Hepatic stellate cell (primary cell): Measurements from ENCODE around the gene COL21A1.
"Not testable (repeated sequence)": the region's sequence is repeated elsewhere in the genome, so short reads cannot be mapped to it uniquely, and the experiment has no call there.

Experiments
- DNase-seq: peaks from one replicate; pipeline ENCODE4 v3.0.0; 2011; ENCODE audit warnings: low spot score

The COL21A1 gene

GRCh38 chr6:56047931-56048540 is 199.3 kb downstream of the COL21A1 start:
- DNase-seq: no peak

DNA sequence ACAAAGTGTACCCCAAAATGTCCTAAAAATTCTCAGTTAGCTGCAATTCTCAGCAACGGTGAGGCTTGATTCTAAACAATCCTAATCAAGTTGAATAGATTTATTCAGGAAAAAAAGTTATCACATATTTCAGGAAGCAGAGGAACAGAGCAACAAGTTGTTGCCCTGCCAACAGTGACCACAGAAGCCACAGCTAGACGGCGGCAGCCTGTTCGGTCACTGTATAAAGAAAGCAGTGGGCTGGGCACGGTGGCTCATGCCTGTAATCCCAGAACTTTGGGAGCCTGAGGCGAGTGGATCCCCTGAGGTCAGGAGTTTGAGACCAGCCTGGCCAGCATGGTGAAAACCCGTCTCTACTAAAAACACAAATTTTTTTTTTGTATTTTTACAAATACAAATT is 200.8 kb downstream of the COL21A1 start:
- DNase-seq: no peak

DNA sequence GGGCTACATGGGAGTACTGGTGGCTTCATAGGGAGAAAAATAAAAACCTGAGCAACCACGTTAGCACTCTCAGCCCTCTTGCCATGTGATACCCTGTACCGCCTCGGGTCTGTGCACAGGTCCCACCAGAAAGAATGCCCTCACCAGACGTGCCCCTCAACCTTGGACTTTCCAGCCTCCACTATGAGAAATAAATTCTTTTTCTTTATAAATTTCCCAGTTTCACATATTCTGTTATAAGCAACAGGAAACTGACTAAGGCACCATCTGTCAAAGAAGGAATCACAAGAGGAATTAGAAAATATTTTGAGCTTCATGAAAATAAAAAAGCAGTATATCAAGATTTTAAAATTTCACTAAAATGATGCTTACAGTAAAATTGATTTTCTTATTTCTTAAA is 203.6 kb downstream of the COL21A1 start:
- DNase-seq: no peak

DNA sequence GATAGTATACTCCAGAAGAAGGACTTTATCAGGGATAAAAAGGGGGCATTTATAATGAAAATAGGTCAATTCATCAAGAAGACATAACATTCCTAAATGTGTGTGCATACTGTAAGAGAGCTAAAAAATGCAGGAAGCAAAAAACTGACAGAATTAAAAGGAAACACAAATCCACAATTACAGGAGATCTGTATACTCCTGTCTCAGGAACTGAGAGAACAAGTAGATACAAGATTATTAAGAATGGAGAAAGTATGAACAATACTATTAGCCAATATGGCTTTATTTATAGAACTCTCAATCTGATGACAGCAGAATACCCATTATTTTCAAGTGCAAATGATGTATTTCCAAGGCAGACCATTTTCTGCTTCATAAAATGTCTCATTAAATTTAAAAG is 204.3 kb downstream of the COL21A1 start:
- DNase-seq: no peak

DNA sequence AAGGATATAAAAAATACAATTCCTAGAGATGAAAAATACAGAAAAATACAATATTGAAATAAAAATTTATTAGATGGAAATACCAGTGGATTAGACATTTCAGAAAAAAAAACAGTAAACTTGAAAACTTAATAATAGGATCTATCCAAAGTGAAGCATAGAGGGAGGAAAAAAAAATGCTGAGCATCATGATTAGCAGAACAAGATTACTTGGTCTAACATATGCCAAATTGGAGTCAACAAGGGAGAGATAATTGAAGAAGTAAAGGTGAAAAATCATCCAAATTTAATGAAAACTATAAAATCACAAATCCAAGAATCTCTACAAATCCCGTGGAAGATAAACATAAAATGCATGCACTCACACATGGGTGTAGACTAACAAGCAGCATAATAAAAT is 205.8 kb downstream of the COL21A1 start:
- no peak for DNase-seq

DNA sequence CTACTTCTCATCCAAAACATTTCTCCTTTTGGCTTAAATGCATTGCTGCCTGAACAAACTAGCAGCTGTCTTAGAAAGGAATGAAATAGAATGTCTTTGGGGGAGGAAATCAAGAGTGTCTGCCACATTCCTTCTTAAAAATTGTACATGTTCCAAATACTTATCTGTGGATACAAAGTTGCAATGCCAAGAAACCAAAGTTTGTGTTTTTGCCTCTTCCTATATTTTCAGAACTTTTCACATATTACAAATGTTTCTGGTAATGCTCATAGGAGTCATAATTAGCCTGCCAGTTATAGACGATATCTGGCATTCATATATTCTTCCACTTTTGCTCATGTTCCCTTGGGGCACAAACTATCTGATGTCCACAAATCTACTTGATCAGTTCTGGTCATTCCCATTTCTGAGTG is 206.5 kb downstream of the COL21A1 start:
- no peak for DNase-seq

DNA sequence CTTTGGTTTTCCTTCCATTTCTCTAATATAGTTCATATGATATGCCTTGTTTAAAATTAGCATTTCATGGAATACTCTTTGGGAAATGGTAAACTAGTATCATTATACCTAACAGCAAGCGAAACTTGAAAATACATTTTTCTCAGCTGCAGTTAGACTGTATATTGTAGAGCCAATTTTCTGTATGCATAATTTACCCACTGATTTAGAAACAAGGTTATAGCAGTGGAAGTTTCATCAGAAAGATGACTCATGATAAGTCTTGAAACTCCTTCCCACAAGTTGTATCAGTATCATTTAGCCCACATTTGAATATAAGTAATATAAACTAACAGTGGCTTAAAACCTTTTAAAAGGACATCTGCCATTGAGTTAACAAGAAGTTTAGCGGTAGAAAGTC is 207.2 kb downstream of the COL21A1 start:
- DNase-seq: no peak

GRCh38 chr6:56038764-56039163 is 208.6 kb downstream of the COL21A1 start:
- no peak for DNase-seq

DNA sequence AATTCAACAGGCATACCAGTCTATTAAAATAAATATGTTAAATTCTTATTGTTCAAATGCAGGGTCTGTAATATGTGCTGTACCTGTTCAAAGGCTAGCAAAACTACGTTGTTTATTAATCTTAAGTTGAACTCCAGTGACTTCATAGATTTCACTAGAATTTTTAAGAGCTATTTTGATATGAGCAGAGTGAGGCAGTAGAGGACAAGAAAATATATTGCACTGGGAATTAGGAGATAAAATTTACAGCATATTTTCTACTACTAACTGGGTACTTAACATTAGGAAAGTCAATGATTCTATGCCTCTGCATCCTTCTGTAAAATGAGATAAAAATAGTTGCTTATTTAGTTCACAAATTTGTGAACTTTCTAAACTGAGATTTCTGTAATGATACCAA is 209.8 kb downstream of the COL21A1 start:
- no peak for DNase-seq

DNA sequence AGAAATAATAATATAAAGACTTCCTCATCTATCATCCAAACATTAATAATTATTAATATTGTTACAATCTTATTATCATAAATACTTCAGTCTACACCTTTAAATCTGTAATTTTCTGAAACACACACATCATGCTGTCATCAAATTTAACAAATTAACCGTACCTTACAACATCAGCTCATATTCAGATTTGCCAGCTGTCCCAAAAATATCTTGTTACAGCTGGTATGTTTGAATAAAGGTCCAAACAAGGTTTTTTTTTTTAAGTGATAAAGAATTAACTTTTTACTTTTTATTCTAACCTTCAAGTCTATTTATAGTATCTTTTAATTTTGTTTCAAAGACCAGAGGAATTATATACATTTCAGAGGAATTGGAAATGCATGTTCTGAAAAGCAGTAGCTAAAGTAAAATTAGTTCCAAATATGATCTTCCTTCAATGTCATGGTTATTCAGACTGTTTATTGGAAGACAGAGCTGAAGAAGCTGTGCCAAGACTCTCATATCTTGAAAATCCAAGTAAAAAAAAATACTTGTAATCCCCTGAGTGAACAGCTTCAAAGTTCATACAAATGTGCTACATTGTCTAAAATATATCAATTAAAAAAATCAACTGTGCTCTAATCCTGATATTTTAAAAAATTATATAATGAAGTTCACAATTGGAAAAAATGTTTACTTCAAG is 210.3 kb downstream of the COL21A1 start:
- no peak for DNase-seq

DNA sequence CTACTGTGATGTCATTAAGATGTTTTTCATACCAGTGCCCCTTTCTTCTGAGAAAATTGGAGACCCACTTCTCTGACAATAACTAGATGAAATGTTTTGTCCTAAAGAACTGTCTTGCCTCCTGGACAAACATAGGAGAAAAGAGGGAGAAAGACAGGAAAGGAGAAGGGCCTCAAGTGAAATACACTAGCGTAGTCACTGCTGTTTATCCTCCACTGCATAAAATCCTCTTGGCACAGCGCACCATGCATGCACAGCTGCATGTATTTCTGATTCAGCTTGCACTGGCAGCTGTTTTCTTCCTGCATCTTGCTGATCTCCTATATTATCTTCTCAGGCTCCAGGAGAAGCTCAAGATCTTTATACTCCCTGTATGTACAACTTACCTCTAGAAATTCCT is 214.0 kb downstream of the COL21A1 start:
- DNase-seq: no peak

DNA sequence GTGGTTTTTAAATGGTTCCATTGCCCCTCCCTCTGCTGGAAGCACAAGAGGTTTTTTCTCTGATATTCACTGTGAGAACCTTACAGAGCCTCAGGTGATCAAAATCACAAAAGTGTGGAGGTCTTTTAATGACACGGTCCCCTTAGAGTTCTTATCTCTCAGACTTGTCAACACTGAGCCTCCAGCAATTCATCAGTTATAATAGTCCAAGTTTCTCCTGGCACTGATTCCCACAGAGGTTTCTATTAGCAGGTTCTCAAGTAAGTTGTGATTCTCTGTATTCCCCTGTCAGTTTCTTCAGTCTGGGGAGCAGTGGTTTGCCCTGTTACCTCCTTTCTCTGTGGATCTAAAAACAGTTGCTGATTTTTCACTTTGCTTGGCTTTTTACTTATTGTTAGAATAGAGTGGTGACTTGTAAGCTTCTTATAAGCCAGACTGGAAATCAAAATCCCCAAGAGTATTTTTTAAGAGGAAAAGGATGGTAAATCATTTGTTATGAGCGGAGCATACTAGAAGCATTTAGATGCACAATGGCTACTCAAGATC is 214.6 kb downstream of the COL21A1 start:
- DNase-seq: no peak

GRCh38 chr6:56027865-56028264 is 219.5 kb downstream of the COL21A1 start:
- DNase-seq: no peak

GRCh38 chr6:56026455-56027180 is 220.8 kb downstream of the COL21A1 start:
- DNase-seq: no peak

DNA sequence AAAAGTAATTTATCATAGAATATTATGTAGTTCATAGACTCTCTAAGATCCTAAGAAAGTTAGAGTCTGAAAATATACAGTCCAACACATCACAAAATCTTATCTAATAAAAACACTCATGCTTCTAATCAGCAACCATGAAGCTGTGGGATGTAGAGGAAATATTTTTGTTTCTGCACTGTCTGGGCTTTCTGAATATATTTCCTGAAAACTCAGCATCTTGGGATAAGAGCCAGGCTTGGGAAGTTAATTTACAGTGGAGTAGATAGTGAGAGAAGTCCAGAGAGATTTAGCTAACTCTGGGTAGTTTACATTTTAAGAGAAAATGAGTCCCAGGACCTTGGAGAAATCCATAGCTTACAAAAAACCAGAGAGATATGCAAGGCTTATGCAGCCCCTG is 221.6 kb downstream of the COL21A1 start:
- DNase-seq: no peak

DNA sequence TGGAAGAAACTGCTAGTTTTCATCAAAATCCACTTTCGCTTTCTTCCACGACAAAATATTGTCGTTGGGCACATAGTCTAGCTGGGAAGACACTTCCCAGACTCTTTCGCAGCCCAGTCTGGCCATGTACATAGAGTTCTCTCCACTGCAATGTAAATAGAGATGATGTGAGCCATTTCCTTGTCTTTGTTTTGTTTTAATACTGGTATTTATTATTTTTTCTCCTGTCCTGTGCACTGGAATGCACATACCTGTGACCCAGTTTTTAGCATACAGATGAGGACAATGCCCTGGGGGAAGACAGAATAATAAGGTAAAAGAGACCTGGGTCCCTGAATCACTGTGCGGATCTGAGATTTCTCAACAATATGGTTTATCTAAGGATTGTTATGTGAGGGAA is 222.4 kb downstream of the COL21A1 start:
- no peak for DNase-seq

DNA sequence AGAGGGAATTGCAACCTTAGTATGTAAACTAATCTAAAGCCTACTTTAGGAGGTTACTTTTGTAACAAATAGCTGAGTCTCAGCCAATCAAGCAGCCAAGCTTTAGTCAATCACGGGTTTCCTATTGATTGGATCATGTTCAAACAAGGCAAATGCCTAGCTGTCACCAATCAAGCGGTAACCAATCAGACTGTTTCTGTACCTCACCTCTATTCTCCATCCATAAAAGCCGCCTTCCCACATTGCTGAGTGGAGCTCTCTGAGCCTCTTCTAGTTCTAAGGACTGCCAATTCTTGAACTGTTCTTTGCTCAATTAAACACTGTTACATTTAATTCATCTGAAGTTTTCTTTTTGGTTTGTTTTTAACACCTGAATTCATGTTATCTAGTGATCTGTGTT is 223.6 kb downstream of the COL21A1 start:
- no peak for DNase-seq

DNA sequence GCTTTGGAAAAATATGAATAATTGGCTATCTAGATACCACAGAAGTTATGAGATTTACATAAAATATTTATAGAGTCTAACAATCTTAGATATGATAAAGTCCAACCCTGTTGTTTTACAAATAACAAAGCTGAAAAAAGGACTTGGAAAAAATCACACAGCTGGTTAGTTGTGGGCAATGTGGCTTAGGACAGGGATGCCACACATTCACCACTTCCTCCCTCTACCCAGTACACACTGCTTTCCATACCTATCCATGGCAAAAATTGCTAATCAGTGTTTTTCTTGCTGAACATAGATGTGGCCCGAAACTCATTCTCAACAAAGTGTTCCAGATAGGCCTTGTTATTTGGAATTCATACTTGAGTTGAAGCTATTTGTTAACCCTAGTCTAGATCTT is 224.7 kb downstream of the COL21A1 start:
- no peak for DNase-seq

- DNase-seq: no peak
Observed at GRCh38 chr6:56021943-56022342, 225.4 kb downstream of the COL21A1 start.

- DNase-seq: no peak
Observed at GRCh38 chr6:56019973-56020372, 227.4 kb downstream of the COL21A1 start.

DNA sequence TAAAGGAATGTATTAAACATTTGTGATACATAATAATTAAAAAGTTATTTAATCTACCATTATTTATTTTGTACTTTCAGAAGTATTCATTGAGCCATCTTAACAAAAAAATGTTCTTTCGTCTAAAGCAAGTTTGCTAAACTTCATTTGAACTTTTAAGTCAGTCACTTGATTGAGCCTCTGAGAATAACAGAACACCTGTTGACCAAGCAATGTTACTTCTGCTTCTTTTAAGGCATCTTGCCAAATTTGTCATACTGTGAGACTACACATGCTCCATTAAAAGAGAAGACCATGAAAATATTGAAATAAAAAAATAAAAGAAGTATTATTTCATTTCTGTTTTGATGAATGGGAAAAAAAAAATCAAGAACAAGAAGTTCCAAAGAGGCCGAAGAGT is 230.2 kb downstream of the COL21A1 start:
- no peak for DNase-seq

- not testable (repeated sequence) for DNase-seq
Observed at GRCh38 chr6:56014039-56014438, 233.3 kb downstream of the COL21A1 start.

DNA sequence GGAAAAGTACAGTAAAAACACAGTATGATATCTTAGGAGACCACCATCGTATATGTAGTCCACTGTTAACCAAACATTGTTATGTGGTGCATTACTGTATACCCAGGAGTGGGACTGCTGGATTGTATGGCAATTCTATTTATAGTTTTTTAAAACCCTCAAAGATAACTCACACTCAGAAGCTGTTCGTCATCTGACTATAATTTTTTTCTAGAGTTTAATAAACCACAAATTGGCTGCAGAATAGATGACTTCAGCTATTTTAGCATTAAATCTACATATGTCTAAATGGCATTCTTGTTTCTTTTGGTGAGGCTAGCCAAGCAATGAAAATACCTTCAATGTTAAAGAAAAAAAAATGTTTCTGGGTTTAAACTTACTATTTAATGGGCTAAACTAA is 237.7 kb downstream of the COL21A1 start:
- DNase-seq: no peak
